ENCODE data around the gene SOX4. TPM values are rescaled to one million over a fixed set of nuclear protein-coding genes. Genes with fewer than 3 reads are reported as not detected.
"Not testable (repeated sequence)": the region's sequence is repeated elsewhere in the genome, so short reads cannot be mapped to it uniquely, and the experiment has no call there.

The SOX4 gene
- 10 to 100 TPM; 14.9 to 54.5 (median 26.5) TPM for total RNA-seq
- long read RNA-seq, donor 1, full-length matches to known transcripts, result 52 of 52 reads
- long read RNA-seq, donor 1, partial matches to known transcripts, result 0 of 52 reads
- long read RNA-seq, donor 1, other reads (novel, unspliced or antisense), result 0 of 52 reads
- long read RNA-seq, donor 2, full-length matches to known transcripts, result 63 of 63 reads
- long read RNA-seq, donor 2, partial matches to known transcripts, result 0 of 63 reads
- long read RNA-seq, donor 2, other reads (novel, unspliced or antisense), result 0 of 63 reads

DNA sequence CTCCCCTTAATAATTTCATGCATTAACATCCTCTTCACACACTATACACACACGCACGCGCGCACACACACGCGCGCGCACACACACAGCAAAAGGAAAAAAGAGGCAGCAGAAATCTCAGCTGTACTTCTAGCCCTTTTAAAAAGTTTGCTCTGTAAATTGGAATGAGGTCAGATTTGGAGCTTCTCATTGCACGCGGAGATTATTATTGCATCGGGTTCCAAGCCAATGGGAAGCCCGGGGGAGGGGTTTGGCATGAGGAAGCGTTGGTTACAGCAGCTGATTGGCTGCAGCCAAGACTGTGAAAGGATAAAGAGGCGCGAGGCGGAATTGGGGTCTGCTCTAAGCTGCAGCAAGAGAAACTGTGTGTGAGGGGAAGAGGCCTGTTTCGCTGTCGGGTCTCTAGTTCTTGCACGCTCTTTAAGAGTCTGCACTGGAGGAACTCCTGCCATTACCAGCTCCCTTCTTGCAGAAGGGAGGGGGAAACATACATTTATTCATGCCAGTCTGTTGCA lies at the start of gene SOX4:
Gene SOX4 (plus strand): TSS at position 340 of the 515 bp plus-strand sequence. CDS start 784 bp downstream, outside the sequence.
- intact Hi-C loops (cut with DNase I, micrococcal nuclease), result loop anchor here in 1 of 2 donors (10.0 kb wide), 1 partner anchor 341 kb away; no protein-coding TSS in a partner anchor
- TF ChIP-seq CTCF (IDR thresholded peaks at IDR 0.05), result no peak
- Histone ChIP-seq H3K4me1 (ENCODE audit: low read depth) (peaks cover 8% of the 10 kb centered on the region), H3K9me3 (no peaks in the 10 kb centered on the region), H3K36me3 (ENCODE audit: low read depth) (no peaks in the 10 kb centered on the region), H3K4me3 (peak within 1 kb of the TSS; percentile 71)
- peak; percentile 91 to 97 (median 92) for DNase-seq
- ATAC-seq, result peak; percentile 79

- H3K4me3 ChIP-seq; ATAC-seq; intact Hi-C loops (cut with DNase I, micrococcal nuclease); H3K9me3 ChIP-seq; H3K4me1 ChIP-seq (ENCODE audit: low read depth); DNase-seq; H3K36me3 ChIP-seq (ENCODE audit: low read depth): not testable (repeated sequence)
These were observed 41.3 kb upstream of the SOX4 start for GRCh38 chr6:21552286-21552685.

- Histone ChIP-seq H3K4me1 (ENCODE audit: low read depth) (no peaks in the 10 kb centered on the region), H3K9me3 (peaks cover 2% of the 10 kb centered on the region), H3K36me3 (ENCODE audit: low read depth) (no peaks in the 10 kb centered on the region), H3K4me3 (no peak overlapping the region)
- ATAC-seq (no peak), DNase-seq (no peak)
- TF ChIP-seq CTCF (IDR thresholded peaks at IDR 0.05), result no peak
- intact Hi-C loops (cut with DNase I, micrococcal nuclease), result no loop called here
These were observed 39.3 kb upstream of the SOX4 start for GRCh38 chr6:21554286-21554685.

- ATAC-seq, result no peak
- H3K4me1 ChIP-seq (ENCODE audit: low read depth), result no peaks in the 10 kb centered on the region
- no peak overlapping the region for H3K4me3 ChIP-seq
- H3K9me3 ChIP-seq, result no peaks in the 10 kb centered on the region
- no peak for DNase-seq
- TF ChIP-seq CTCF (IDR thresholded peaks at IDR 0.05), result no peak
- intact Hi-C loops (cut with DNase I, micrococcal nuclease), result no loop called here
- no peaks in the 10 kb centered on the region for H3K36me3 ChIP-seq (ENCODE audit: low read depth)
These were observed 38.4 kb upstream of the SOX4 start for GRCh38 chr6:21555197-21555596.

- no peaks in the 10 kb centered on the region for H3K4me1 ChIP-seq (ENCODE audit: low read depth)
- ATAC-seq, result no peak
- no peaks in the 10 kb centered on the region for H3K36me3 ChIP-seq (ENCODE audit: low read depth)
- TF ChIP-seq CTCF (IDR thresholded peaks at IDR 0.05), result no peak
- no peak for DNase-seq
- H3K9me3 ChIP-seq, result no peaks in the 10 kb centered on the region
- no peak overlapping the region for H3K4me3 ChIP-seq
- intact Hi-C loops (cut with DNase I, micrococcal nuclease), result no loop called here
These were observed 37.0 kb upstream of the SOX4 start for GRCh38 chr6:21556511-21556910.

GRCh38 chr6:21556968-21557721 lies 36.4 kb upstream of the SOX4 start:
- H3K36me3 ChIP-seq (ENCODE audit: low read depth), result no peaks in the 10 kb centered on the region
- ATAC-seq (peak; percentile 51), DNase-seq (no peak)
- intact Hi-C loops (cut with DNase I, micrococcal nuclease), result no loop called here
- no peaks in the 10 kb centered on the region for H3K9me3 ChIP-seq
- no peaks in the 10 kb centered on the region for H3K4me1 ChIP-seq (ENCODE audit: low read depth)
- TF ChIP-seq CTCF (IDR thresholded peaks at IDR 0.05), result no peak
- H3K4me3 ChIP-seq, result no peak overlapping the region

Data from mucosa of descending colon (tissue), 3 donors.